OCI-LY1 (cell line): ENCODE data around the gene SLC3A2.

Experiments
- H2AFZ ChIP-seq: fragments of 200-600 bp; sonication (generic), shearing (Covaris generic); 2 replicates; pipeline ENCODE4 v1.6.0; 2014; ENCODE audit warnings: antibody characterized with exemption, mild to moderate bottlenecking, low read length
- H3F3A ChIP-seq: fragments of 200-600 bp; sonication (generic), shearing (Covaris generic); 2 replicates; pipeline ENCODE4 v1.6.0; 2014; ENCODE audit warnings: mild to moderate bottlenecking, antibody characterized with exemption, low read length, moderate library complexity; ENCODE audit not compliant: insufficient read depth
- H3K27ac ChIP-seq: fragments of 200-600 bp; sonication (generic); 2 replicates; pipeline ENCODE4 v1.5.1; 2014; ENCODE audit warnings: low read length, mixed run types, mild to moderate bottlenecking, low read depth; ENCODE audit not compliant: poor library complexity, severe bottlenecking
- H3K27me3 ChIP-seq: fragments of 200-600 bp; sonication (generic); 2 replicates; pipeline ENCODE4 v1.6.0; 2014; ENCODE audit warnings: antibody characterized with exemption, mild to moderate bottlenecking, low read length, moderate library complexity; ENCODE audit not compliant: insufficient read depth
- H3K36me3 ChIP-seq: fragments of 200-600 bp; sonication (generic); 2 replicates; pipeline ENCODE4 v1.6.1; 2014; ENCODE audit warnings: mild to moderate bottlenecking, antibody characterized with exemption, low read length, moderate library complexity, mixed read lengths; ENCODE audit not compliant: insufficient read depth
- H3K4me1 ChIP-seq: fragments of 200-600 bp; sonication (generic); 2 replicates; pipeline ENCODE4 v1.5.1; 2014; ENCODE audit warnings: mild to moderate bottlenecking, low read length, moderate library complexity; ENCODE audit not compliant: insufficient read depth, severe bottlenecking
- H3K4me2 ChIP-seq: fragments of 200-600 bp; sonication (generic), shearing (Covaris generic); 2 replicates; pipeline ENCODE4 v1.6.1; 2014; ENCODE audit warnings: low read length
- H3K4me3 ChIP-seq: fragments of 200-600 bp; sonication (generic); 2 replicates; pipeline ENCODE4 v1.5.1; 2014; ENCODE audit warnings: low read length, low read depth, mild to moderate bottlenecking, mixed read lengths; ENCODE audit not compliant: poor library complexity, severe bottlenecking
- H3K79me2 ChIP-seq: fragments of 200-600 bp; shearing (Covaris generic); 2 replicates; pipeline ENCODE4 v1.6.1; 2016; ENCODE audit warnings: mixed run types, low read length, mixed read lengths; ENCODE audit not compliant: insufficient read depth
- H3K9ac ChIP-seq: fragments of 200-600 bp; sonication (generic), shearing (Covaris generic); 2 replicates; pipeline ENCODE4 v1.6.1; 2014; ENCODE audit warnings: mild to moderate bottlenecking, low read length, mixed read lengths
- H3K9me2 ChIP-seq: fragments of 200-600 bp; sonication (generic), shearing (Covaris generic); 2 replicates; pipeline ENCODE4 v1.6.1; 2014; ENCODE audit warnings: low read depth, mild to moderate bottlenecking, low read length, mixed read lengths
- H3K9me3 ChIP-seq: fragments of 200-600 bp; shearing (Covaris generic); 2 replicates; pipeline ENCODE4 v1.6.1; 2014; ENCODE audit warnings: low read length, mixed read lengths
- H4K20me1 ChIP-seq: fragments of 200-600 bp; sonication (generic), shearing (Covaris generic); 2 replicates; pipeline ENCODE4 v1.6.0; 2016; ENCODE audit warnings: mild to moderate bottlenecking, low read length; ENCODE audit not compliant: insufficient read depth
- CTCF ChIP-seq: fragments of 200-600 bp; sonication (generic), shearing (Covaris generic); IDR thresholded peaks from 2 replicates; pipeline ENCODE4 v1.5.1; 2017; ENCODE audit warnings: mild to moderate bottlenecking, antibody characterized with exemption, low read length, moderate library complexity, mixed read lengths
- EZH2 ChIP-seq: fragments of 200-600 bp; sonication (generic), shearing (Covaris generic); IDR thresholded peaks from 2 replicates; pipeline ENCODE4 v1.8.0; 2017; ENCODE audit warnings: borderline replicate concordance, mixed run types, mild to moderate bottlenecking, antibody characterized with exemption, low read length, moderate library complexity, mixed read lengths

SLC3A2 gene

DNA sequence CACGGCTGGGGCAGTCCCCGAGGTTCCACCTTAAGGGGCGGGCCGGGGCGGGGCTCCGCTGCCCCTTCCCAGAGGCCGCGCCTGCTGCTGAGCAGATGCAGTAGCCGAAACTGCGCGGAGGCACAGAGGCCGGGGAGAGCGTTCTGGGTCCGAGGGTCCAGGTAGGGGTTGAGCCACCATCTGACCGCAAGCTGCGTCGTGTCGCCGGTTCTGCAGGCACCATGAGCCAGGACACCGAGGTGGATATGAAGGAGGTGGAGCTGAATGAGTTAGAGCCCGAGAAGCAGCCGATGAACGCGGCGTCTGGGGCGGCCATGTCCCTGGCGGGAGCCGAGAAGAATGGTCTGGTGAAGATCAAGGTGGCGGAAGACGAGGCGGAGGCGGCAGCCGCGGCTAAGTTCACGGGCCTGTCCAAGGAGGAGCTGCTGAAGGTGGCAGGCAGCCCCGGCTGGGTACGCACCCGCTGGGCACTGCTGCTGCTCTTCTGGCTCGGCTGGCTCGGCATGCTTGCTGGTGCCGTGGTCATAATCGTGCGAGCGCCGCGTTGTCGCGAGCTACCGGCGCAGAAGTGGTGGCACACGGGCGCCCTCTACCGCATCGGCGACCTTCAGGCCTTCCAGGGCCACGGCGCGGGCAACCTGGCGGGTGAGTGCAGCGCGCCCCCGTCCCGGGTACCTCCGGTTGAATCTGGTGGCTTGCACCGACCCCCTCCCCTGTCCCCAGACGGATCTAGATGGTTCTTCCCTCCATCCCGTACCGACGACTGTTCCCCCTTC is at the start of gene SLC3A2:
Gene SLC3A2, plus strand, starts transcription at position 94 of the 776 bp plus-strand sequence. Its CDS starts 128 bp downstream, at position 222.
- Histone ChIP-seq H4K20me1 (no peaks in the 10 kb centered on the region), H3K36me3 (peaks cover 80% of the 10 kb centered on the region)

DNA sequence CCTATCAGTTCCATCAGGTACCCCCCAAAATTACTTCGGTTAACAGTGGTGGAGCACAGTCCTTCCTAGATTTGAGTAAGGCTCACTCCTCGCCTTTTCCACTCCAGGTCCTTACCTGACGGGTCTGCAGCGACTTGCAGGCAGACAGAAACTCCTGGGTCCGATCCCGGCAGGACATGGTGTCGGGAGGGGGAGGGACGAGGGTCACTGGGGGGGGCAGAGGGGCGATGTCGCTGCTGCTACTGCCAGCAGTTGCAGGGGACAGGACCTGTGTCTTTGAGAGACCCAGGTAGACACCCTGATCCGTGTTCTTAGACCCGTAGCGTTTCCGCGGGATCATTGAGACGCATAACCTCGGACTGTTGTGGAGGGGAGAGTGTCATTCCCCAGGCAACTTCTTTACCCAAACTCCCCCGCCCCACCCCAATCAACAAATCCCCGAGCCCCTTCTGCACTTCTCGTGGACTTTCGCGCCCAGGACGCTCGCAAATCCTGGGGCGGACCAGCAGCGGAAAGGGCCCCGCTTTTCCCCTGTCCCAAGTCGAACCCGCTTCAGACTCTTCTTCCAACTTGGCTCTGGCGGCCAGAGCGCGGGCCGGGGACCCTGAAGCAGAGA is 49.7 kb upstream of the SLC3A2 start:
- TF ChIP-seq EZH2 (no peak), CTCF (no peak)
- Histone ChIP-seq H3K79me2 (peaks cover 13% of the 10 kb centered on the region), H3K27me3 (no peaks in the 10 kb centered on the region), H3K27ac (peak overlapping the region; percentile 56), H3K9ac (peak overlapping the region; percentile 81), H3K9me2 (no peaks in the 10 kb centered on the region), H2AFZ (no peak overlapping the region), H3K4me1 (peaks cover 22% of the 10 kb centered on the region), H3F3A (no peaks in the 10 kb centered on the region), H3K36me3 (peaks cover 42% of the 10 kb centered on the region), H3K4me3 (peak overlapping the region; percentile 81), H4K20me1 (no peaks in the 10 kb centered on the region), H3K4me2 (peak overlapping the region; percentile 81), H3K9me3 (no peaks in the 10 kb centered on the region)

More for the DNA sequence above, at the start of gene SLC3A2:
- Histone ChIP-seq H3K79me2 (peaks cover 9% of the 10 kb centered on the region), H3K9me3 (no peaks in the 10 kb centered on the region), H3K4me1 (peaks cover 34% of the 10 kb centered on the region), H3K9ac (peak within 1 kb of the TSS; percentile 98), H2AFZ (no peak within 1 kb of the TSS), H3K9me2 (no peaks in the 10 kb centered on the region), H3K27ac (peak within 1 kb of the TSS; percentile 85), H3K27me3 (no peaks in the 10 kb centered on the region), H3K4me3 (peak within 1 kb of the TSS; percentile 72), H3K4me2 (peak within 1 kb of the TSS; percentile 93), H3F3A (no peaks in the 10 kb centered on the region)
- TF ChIP-seq CTCF (peak; percentile 74), EZH2 (no peak)

DNA sequence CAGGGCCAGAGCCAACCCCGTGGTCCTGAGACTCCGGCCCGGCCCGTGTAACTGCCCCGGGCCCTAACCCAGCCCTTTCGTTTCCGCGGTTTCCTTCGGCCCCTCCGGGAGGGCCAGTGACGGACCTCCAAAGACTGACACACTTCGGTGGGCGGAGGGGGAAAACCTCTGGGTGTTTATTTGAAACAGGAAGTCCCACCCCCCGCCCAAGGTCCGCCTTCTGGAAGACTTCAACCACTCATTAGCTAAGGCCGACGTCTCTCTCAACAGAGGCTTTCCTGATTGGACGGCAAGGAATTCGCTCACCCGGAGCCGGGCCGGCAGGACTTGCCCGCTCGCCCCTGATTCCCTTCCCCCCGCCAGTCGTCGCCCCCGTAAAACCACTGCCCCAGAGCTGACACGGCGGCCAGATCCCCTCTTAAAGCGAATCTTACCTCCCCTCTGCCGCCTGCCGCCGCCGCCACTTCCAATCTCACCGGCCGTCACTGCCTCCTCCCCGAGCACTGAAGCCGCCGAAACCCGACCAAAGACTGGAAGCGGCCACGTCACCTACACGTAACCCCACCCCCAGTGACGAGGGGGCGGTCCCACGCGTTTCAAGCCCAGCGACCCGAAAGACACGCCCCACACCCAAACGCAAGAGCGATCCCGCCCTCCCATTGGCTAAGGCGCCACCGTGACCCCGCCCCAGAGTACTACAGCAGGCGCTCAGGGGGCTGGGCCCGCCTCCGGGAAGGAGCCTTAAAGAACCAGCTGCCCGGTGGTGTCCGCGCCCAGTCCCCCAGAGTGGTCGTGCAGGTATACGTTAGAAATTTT is 49.0 kb upstream of the SLC3A2 start, which contains the start of gene STX5:
Gene STX5, minus strand, starts transcription at position 532 of the 816 bp plus-strand sequence. CDS start 808 bp downstream, outside the sequence.
- Histone ChIP-seq H3K36me3 (peaks cover 47% of the 10 kb centered on the region), H3K4me2 (peak within 1 kb of the TSS; percentile 81), H3K9me2 (no peaks in the 10 kb centered on the region), H3K4me3 (peak within 1 kb of the TSS; percentile 81), H4K20me1 (no peaks in the 10 kb centered on the region), H3K79me2 (peaks cover 13% of the 10 kb centered on the region), H3K27ac (peak within 1 kb of the TSS; percentile 65), H3K27me3 (no peaks in the 10 kb centered on the region), H3F3A (no peaks in the 10 kb centered on the region), H3K9me3 (no peaks in the 10 kb centered on the region), H3K9ac (peak within 1 kb of the TSS; percentile 81), H2AFZ (no peak within 1 kb of the TSS), H3K4me1 (peaks cover 22% of the 10 kb centered on the region)
- TF ChIP-seq CTCF (no peak), EZH2 (no peak)
